Esophagus squamous epithelium (tissue), 5 donors: ENCODE results near the gene PPP1R14B. TPM values are rescaled to one million over a fixed set of nuclear protein-coding genes. Genes with fewer than 3 reads are reported as not detected.

ENCODE experiments used
- DNase-seq: peaks from one replicate; lab custom pipeline; 2025; lab: John Stamatoyannopoulos, UW
- H3K27ac ChIP-seq, 4 donors: fragments of 200-600 bp; sonication (generic); one replicate each; pipeline ENCODE4 v1.5.1; 2016 to 2019; ENCODE audit warnings: mild to moderate bottlenecking in 1 of 4
- H3K27me3 ChIP-seq, 4 donors: fragments of 200-600 bp; sonication (generic); 1 replicate in 3 of 4; 2 replicates in 1 of 4; pipeline versions ENCODE4 v1.5.1 to v1.6.0; 2017 to 2021; ENCODE audit warnings: antibody characterized with exemption in 1 of 4
- H3K36me3 ChIP-seq, 3 donors: fragments of 200-600 bp; sonication (generic); one replicate each; pipeline ENCODE4 v1.5.1; 2016 to 2019
- H3K4me1 ChIP-seq, 3 donors: fragments of 200-600 bp; sonication (generic); one replicate each; pipeline ENCODE4 v1.5.1; 2017 to 2019
- H3K4me3 ChIP-seq, 4 donors: fragments of 200-600 bp; sonication (generic); 1 replicate in 3 of 4; 2 replicates in 1 of 4; pipeline ENCODE4 v1.5.1; 2016 to 2019; ENCODE audit warnings: mild to moderate bottlenecking in 2 of 4, moderate library complexity in 1 of 4
- H3K9me3 ChIP-seq, 3 donors: fragments of 200-600 bp; sonication (generic); one replicate each; pipeline ENCODE4 v1.5.1; 2016 to 2019
- CTCF ChIP-seq, 6 experiments: fragments of 450-650 bp in 4 of 6; fragments of 200-600 bp in 2 of 6; sonication (generic) in 2 of 6; IDR thresholded peaks; one replicate each; pipeline ENCODE4 v1.5.1; 2016 to 2019; ENCODE audit warnings: antibody characterized with exemption in 6 of 6, mild to moderate bottlenecking in 4 of 6, moderate library complexity in 4 of 6
- POLR2A ChIP-seq, 4 donors: fragments of 450-650 bp; IDR thresholded peaks; one replicate each; pipeline ENCODE4 v1.6.1; 2017; ENCODE audit warnings: antibody characterized with exemption in 4 of 4, mild to moderate bottlenecking in 4 of 4, moderate library complexity in 3 of 4
- WGBS, 2 donors: methylation state at CpG; one replicate each; pipeline ENCODE4 v1.1.5; 2018; 5-methylcytosine and 5-hydroxymethylcytosine counted together
- intact Hi-C: fragments of 100-400 bp; cut with DNase I; formaldehyde crosslinking; loops from one replicate; pipeline ENCODE4 v1.15.0; 2022
- total RNA-seq, 4 donors: library from RNA; depleted of rRNA; stranded (reverse); fragments of >200 nt; gene quantifications; one replicate each; pipeline ENCODE4 v1.1.0, GENCODE V29; 2016
- donor health status: DM: yes; HTN: yes; CAD: no.

The PPP1R14B gene
- total RNA-seq, 4 donors from 2014 or later, result 137 to 279 (median 203) TPM

- intact Hi-C loops, result no loop called here
- Histone ChIP-seq H3K4me1 (peaks cover 18 to 51% (median 20%) of the 10 kb centered on the region in 3 donors), H3K36me3 (peaks cover 0 to 39% (median 6%) of the 10 kb centered on the region in 3 donors), H3K4me3 (no peak overlapping the region), H3K27ac (no peak overlapping the region), H3K9me3 (no peaks in the 10 kb centered on the region), H3K27me3 (no peaks in the 10 kb centered on the region)
- no peak for TF ChIP-seq POLR2A (IDR thresholded peaks at IDR 0.05)
- no peak for DNase-seq
- 81% methylated on average over 5 to 9 of the region's 9 CpGs for WGBS, 2 donors
Measured at GRCh38 chr11:64222651-64223000, 24.1 kb downstream of the PPP1R14B start.

- DNase-seq, result no peak
- no peaks in the 10 kb centered on the region for H3K27me3 ChIP-seq
- peaks cover 9 to 36% (median 9%) of the 10 kb centered on the region in 3 donors for H3K4me1 ChIP-seq
- intact Hi-C loops, result no loop called here
- TF ChIP-seq CTCF (IDR thresholded peaks at IDR 0.05) (no peak), POLR2A (IDR thresholded peaks at IDR 0.05) (no peak)
- no peak overlapping the region for H3K4me3 ChIP-seq
- H3K27ac ChIP-seq, result no peak overlapping the region
- H3K9me3 ChIP-seq, result no peaks in the 10 kb centered on the region
- peaks cover 0 to 39% (median 6%) of the 10 kb centered on the region in 3 donors for H3K36me3 ChIP-seq
- 92 to 100% methylated on average over 1 to 6 of the region's 14 CpGs for WGBS, 2 donors
Measured at GRCh38 chr11:64220798-64221197, 25.9 kb downstream of the PPP1R14B start.

- no peak overlapping the region for H3K27ac ChIP-seq
- H3K27me3 ChIP-seq, result no peaks in the 10 kb centered on the region
- TF ChIP-seq CTCF (IDR thresholded peaks at IDR 0.05), result no peak
- no peak for TF ChIP-seq POLR2A (IDR thresholded peaks at IDR 0.05)
- H3K4me1 ChIP-seq, result peaks cover 5 to 31% (median 6%) of the 10 kb centered on the region in 3 donors
- H3K9me3 ChIP-seq, result no peaks in the 10 kb centered on the region
- H3K4me3 ChIP-seq, result no peak overlapping the region
- intact Hi-C loops, result no loop called here
- DNase-seq, result no peak
- 89% methylated on average over 3 of the region's 17 CpGs; no CpG with 5 or more reads in 1 of the 2 donors for WGBS, 2 donors
- peaks cover 0 to 39% (median 6%) of the 10 kb centered on the region in 3 donors for H3K36me3 ChIP-seq
Measured at GRCh38 chr11:64220271-64220670, 26.5 kb downstream of the PPP1R14B start.

GRCh38 chr11:64219755-64220154 is 27.0 kb downstream of the PPP1R14B start:
- Histone ChIP-seq H3K4me3 (no peak overlapping the region), H3K27me3 (no peaks in the 10 kb centered on the region), H3K27ac (no peak overlapping the region), H3K4me1 (peaks cover 0 to 25% (median under 1%) of the 10 kb centered on the region in 3 donors), H3K9me3 (no peaks in the 10 kb centered on the region), H3K36me3 (peaks cover 0 to 39% (median 6%) of the 10 kb centered on the region in 3 donors)
- no peak for DNase-seq
- WGBS, 2 donors, result 94% methylated on average over 3 of the region's 10 CpGs
- TF ChIP-seq POLR2A (IDR thresholded peaks at IDR 0.05) (no peak), CTCF (IDR thresholded peaks at IDR 0.05) (no peak)
- intact Hi-C loops, result no loop called here

GRCh38 chr11:64219354-64219684 is 27.4 kb downstream of the PPP1R14B start:
- Histone ChIP-seq H3K36me3 (peaks cover 0 to 39% (median 6%) of the 10 kb centered on the region in 3 donors), H3K27me3 (no peaks in the 10 kb centered on the region), H3K9me3 (no peaks in the 10 kb centered on the region), H3K27ac (no peak overlapping the region), H3K4me1 (peaks cover 0 to 21% (median 0%) of the 10 kb centered on the region in 3 donors), H3K4me3 (no peak overlapping the region)
- WGBS, 2 donors, result 80% methylated on average over 2 of the region's 7 CpGs; no CpG with 5 or more reads in 1 of the 2 donors
- intact Hi-C loops, result no loop called here
- no peak for DNase-seq
- TF ChIP-seq CTCF (IDR thresholded peaks at IDR 0.05) (no peak), POLR2A (IDR thresholded peaks at IDR 0.05) (no peak)
